Cardiac fibroblast (primary cell): ENCODE data around the gene CEACAM19.
"Not testable (repeated sequence)": the region's sequence is repeated elsewhere in the genome, so short reads cannot be mapped to it uniquely, and the experiment has no call there.

ENCODE experiments used
- DNase-seq, 2 donors: peaks; one replicate each; pipeline versions ENCODE4 v3.0.0 to v3.0.0-alpha.2; 2010; ENCODE audit warnings: low read depth in 2 of 2
- H3K4me3 ChIP-seq, 2 donors: replicated peaks in 1 of 2; 1 replicate in 1 of 2; 2 replicates in 1 of 2; pipeline ENCODE4 v1.5.1; 2011; ENCODE audit warnings: low read depth in 2 of 2, low read length in 2 of 2, mild to moderate bottlenecking in 2 of 2, moderate library complexity in 1 of 2
- TF ChIP-seq, protein P1 (sequence below): IDR thresholded peaks from one replicate; pipeline ENCODE4 v1.5.1; 2011; ENCODE audit warnings: low read depth, mild to moderate bottlenecking, low read length, inconsistent platforms

The CEACAM19 gene

DNA sequence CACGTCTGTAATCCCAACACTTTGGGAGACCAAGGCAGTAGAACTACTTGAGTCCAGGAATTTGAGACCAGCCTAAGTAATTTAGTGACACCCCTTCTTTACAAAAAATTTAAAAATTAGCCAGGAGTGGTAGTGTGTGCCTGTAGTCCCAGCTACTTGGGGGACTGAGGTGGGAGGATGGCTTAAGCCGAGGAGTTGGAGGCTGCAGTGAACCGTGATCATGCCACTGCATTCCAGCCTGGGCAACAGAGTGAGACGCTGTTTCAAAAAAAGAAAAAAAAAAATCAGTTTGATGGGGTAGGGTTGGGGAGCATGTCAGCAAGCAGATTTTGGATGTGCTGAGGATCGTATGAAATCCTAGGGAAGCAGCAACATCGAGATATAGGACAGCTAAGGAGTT, 4.2 kb downstream of the CEACAM19 start:
- no peak for DNase-seq
- no peak overlapping the region for H3K4me3 ChIP-seq
- TF ChIP-seq, protein P1, sequence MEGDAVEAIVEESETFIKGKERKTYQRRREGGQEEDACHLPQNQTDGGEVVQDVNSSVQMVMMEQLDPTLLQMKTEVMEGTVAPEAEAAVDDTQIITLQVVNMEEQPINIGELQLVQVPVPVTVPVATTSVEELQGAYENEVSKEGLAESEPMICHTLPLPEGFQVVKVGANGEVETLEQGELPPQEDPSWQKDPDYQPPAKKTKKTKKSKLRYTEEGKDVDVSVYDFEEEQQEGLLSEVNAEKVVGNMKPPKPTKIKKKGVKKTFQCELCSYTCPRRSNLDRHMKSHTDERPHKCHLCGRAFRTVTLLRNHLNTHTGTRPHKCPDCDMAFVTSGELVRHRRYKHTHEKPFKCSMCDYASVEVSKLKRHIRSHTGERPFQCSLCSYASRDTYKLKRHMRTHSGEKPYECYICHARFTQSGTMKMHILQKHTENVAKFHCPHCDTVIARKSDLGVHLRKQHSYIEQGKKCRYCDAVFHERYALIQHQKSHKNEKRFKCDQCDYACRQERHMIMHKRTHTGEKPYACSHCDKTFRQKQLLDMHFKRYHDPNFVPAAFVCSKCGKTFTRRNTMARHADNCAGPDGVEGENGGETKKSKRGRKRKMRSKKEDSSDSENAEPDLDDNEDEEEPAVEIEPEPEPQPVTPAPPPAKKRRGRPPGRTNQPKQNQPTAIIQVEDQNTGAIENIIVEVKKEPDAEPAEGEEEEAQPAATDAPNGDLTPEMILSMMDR = no peak

DNA sequence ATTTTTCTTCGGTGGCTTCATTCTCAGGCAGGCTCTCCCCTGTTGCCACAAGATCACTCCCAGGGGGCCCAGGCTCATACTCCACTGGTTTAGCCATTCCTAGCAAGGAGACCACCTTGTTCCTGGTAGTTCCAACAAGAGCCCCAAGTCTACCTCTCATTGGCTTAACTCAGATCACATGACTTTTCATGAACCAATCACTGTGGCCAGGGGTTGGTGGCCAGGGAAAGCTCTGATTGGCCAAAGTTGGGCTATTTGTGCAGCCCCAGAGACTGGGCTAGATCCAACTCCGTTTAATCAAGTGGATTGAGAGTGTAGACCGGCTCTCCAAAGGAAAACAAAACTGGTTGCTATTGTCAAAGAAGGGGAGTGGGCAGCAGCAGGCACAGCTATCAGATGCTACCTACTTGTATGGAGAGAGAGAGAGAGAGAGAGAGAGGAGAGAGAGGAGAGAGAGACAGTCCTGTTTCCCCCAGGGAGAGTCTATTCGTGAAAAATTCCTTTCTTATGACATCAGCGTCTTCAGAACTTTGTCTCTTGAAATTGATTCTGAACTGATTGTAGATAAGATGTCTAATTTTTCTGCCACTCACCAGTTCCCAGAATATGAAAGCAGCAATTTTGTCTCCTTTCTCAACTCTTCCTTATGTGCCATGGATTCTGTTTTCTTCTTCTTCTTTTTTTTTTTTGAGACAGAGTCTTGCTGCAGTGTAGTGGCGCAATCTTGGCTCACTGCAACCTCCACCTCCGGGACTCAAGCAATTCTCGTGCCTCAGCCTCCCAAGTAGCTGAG, 5.9 kb downstream of the CEACAM19 start:
- TF ChIP-seq, protein P1 = no peak
- peak; percentile 55 to 83 for DNase-seq
- H3K4me3 ChIP-seq = no peak overlapping the region

DNA sequence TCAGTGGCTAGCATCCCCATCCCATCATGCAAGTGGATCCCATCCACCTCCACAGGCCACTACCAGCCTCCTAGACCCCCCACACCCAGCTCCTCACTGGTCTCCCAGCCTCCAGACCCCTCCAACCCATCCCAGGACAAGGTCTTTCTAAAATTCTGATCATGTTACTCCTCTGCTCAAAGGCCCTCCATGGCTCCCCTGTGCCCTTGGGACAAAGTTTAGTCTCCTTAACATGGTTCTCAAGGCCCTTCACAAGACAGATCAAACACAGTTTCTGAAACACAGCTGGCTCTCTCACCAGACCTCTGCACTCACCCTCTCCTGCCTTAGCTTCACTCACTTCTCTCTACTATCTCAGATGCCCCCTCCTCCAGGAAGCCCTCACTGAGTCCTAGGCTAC, 9.3 kb downstream of the CEACAM19 start:
- no peak overlapping the region for H3K4me3 ChIP-seq
- TF ChIP-seq, protein P1 = no peak
- DNase-seq = no peak

DNA sequence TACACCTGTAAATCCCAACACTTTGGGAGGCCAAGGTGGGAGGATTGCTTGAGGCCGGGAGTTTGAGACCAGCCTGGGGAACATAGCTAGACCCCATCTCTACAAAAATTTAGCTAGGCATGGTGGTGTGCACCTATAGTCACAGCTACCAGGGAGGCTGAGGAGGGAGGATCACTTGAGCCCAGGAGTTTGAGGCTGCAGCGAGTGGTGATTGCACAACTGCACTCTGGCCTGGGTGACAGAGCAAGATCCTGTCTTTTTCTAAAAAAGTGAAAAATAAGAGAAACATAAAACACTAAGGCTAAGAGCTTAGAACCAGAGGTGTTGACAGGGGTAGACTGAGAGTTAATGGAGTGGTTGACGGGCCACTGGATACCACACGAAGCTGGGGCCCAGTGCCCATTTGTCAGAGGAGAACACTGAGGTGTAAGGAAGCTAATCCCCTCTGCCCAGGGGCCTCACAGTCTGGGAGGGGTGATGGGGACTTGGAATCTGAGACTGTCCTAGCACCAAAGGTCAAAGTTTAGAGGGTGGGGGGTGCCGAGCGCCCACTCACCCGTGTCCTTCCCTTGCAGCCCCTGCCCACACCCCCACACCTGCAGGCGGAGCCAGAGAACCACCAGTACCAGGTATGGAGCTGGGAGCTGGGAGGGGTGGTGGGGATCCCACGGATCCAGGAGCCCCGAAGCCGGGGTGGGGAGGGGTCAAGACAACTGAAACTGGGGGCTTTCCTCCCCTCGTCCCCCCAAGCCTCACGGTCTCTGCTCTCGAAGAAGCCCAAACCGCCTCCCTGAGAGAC, 10.9 kb downstream of the CEACAM19 start:
- DNase-seq = no peak
- H3K4me3 ChIP-seq = no peak overlapping the region
- TF ChIP-seq, protein P1 = no peak

DNA sequence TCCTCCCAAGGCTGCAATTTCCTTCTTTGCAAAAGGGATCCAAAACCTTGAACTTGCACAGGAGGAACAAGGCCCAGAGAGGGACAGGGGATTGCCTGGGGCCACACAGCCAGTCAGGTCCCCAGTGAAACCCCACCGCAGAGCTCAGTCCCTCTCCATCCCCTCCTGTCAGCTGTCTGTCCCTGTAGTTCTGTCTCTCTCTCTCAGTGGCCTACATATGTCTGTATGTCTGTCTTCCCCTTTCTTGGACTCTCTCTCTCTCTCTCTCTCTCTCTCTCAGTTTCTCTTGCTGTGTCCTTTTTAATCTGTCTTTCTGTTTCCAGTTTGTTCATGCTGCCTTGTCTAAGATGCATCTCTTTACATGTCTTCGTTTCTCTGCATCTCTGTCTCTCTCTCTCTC, 11.5 kb downstream of the CEACAM19 start:
- TF ChIP-seq, protein P1 = no peak
- no peak overlapping the region for H3K4me3 ChIP-seq
- no peak for DNase-seq

DNA sequence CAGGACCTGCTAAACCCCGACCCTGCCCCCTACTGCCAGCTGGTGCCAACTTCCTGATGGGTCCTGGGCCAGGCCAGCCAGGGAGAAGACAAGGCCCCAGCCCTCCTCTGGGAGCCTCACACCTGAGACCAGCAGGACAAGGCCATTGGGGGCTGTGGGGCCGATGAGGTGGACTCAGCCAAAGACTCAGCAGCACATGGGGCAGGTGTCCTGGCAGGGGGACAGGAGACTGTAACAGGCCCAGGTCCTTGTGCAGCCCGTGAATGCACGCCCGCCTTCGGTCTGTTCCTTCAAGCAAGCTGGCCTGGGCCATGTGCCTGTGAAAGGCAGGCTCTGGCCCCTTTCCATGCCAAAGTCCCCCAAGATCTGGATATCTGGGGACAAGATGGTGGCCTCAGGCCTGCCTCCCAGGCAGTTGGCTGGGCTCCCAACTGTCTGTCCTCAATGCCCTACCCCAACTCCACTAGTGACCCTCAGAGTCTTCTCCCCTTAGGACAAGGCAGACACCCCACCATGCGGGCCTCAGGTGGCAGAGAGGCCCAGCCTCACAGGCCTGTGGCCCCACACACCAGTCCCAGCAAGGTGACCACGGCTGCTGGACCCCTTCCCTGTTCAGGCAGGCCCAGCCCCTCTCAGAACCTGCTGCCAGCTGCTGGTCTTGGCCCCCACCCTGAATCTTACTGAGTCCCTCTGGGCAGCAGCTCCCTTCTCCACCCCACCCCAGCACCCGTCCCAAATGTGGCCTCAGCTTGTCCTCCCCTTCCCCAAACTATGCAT, 12.3 kb downstream of the CEACAM19 start:
- no peak overlapping the region for H3K4me3 ChIP-seq
- no peak for DNase-seq
- TF ChIP-seq, protein P1 = no peak

DNA sequence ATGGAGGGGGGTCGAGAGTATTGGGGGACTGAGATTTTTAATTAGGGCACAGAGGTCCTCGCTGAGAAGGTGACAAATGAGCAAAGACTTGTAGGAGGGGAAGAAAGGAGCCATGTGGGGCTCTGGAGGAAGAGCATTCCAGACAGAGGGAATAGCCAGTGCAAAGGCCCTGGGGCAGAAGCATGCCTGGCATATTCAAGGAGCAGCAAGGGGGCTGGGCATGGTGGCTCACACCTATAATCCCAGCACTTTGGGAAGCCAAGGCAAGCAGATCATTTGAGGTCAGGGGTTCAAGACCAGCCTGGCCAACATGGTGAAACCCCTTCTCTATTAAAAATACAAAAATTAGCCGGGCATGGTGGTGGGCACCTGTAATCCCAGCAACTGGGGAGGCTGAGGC, 13.1 kb downstream of the CEACAM19 start:
- H3K4me3 ChIP-seq, DNase-seq: not testable (repeated sequence)
